ENCODE data around the gene NPM1.

- TF ChIP-seq, protein P1, sequence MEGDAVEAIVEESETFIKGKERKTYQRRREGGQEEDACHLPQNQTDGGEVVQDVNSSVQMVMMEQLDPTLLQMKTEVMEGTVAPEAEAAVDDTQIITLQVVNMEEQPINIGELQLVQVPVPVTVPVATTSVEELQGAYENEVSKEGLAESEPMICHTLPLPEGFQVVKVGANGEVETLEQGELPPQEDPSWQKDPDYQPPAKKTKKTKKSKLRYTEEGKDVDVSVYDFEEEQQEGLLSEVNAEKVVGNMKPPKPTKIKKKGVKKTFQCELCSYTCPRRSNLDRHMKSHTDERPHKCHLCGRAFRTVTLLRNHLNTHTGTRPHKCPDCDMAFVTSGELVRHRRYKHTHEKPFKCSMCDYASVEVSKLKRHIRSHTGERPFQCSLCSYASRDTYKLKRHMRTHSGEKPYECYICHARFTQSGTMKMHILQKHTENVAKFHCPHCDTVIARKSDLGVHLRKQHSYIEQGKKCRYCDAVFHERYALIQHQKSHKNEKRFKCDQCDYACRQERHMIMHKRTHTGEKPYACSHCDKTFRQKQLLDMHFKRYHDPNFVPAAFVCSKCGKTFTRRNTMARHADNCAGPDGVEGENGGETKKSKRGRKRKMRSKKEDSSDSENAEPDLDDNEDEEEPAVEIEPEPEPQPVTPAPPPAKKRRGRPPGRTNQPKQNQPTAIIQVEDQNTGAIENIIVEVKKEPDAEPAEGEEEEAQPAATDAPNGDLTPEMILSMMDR (conservative IDR thresholded peaks at IDR 0.05 in 1 of 2, IDR thresholded peaks at IDR 0.05 in 1 of 2; ENCODE audit: extremely low read depth in 1 of 2, insufficient read depth in 1 of 2, low read depth in 1 of 2, low read length in 2 of 2): no peak
- no peak for TF ChIP-seq EZH2 (IDR thresholded peaks at IDR 0.05; ENCODE audit: borderline replicate concordance, low read length)
Observed at GRCh38 chr5:171418982-171419687, 31.5 kb downstream of the NPM1 start, which contains the start of gene FGF18.

Data from mammary epithelial cell (primary cell).